CD4-positive, alpha-beta T cell treated with Interleukin-10 for 1 hour (primary cell): Measurements from ENCODE around the gene CEBPB.
"Not testable (repeated sequence)": the region's sequence is repeated elsewhere in the genome, so short reads cannot be mapped to it uniquely, and the experiment has no call there.

Source experiments
- DNase-seq: peaks from one replicate; pipeline ENCODE4 v3.0.0-alpha.2; 2020

Gene CEBPB

DNA sequence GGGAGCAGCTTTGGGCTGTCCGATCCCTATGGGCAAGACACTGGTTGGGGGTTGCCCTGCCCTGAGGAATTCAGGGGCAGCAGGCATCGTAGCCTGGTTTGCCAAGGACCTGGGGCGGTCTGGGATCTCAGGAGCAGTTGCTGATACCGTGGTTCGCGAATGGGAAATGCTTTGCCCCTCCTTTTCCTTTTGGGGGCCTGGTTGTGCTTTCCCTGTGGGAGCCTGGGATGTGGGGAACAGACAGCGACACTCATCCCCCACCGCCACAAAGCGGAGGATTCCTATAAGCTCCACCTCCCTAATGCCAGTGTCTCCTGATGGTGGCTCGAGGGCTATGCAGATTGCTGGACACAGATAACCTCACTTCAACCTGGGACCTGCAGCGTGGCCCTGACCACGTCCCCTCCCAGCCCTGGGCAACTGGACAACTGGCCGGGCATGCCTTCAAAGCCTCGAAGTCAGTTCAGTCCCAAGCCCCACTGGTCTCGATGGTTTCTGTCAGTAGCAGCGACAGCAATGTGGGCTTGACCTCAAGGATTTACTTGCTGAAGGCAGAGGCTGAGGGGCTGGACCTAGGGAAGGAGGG is 3.3 kb downstream of the CEBPB start:
- no peak for DNase-seq

DNA sequence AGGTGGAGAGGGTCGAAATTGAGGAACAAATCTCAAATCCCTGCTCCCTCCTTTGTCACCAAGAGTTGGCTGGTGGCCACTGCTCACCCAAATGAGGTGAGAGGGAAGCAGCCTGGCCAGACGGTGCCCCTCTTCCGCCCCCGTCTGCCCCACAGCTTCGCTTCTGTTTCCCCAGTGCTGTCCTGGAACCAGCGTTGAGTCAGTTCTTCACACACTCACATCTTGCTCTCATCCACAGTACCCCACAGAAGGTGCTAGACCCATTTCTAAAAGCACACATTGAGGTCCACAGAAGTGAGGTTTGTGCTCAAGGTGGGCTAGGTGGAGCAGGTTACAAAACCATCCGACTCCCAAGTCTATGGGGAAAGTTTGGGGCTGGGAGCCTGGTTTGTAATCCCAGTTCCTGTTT is 3.8 kb downstream of the CEBPB start:
- no peak for DNase-seq

DNA sequence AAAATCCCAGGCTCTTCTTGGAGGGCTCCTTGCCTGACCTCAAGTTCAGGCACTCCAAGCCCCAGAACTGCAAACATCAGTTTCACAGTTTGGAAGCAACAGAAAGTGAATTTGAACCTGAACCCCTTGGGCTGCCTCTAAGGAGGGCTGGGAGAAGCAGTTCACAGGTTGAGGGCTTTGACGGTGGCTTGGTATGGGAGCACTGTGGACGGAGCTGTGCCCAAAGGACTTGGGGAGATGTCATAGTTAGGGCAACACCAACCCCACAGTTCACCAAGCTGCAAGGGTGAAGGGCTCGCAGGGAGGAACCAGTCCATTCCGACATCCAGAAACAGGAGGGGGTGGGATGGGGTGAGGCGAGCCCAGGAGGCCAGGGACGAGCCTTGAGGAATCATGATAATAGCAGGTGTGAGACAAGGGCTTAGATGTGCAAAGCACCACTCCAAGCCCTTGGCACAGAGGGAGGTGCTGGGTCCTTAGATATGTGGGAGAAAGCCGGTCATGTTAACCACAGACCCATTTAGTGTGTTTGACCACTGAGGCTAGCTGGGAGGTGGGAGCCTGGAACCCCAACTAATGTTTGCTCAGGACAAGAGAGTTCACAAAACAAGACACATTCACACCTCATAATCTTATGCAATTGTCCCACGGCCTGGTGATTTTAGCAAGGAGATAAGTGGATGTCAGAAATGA is 4.3 kb downstream of the CEBPB start:
- no peak for DNase-seq

DNA sequence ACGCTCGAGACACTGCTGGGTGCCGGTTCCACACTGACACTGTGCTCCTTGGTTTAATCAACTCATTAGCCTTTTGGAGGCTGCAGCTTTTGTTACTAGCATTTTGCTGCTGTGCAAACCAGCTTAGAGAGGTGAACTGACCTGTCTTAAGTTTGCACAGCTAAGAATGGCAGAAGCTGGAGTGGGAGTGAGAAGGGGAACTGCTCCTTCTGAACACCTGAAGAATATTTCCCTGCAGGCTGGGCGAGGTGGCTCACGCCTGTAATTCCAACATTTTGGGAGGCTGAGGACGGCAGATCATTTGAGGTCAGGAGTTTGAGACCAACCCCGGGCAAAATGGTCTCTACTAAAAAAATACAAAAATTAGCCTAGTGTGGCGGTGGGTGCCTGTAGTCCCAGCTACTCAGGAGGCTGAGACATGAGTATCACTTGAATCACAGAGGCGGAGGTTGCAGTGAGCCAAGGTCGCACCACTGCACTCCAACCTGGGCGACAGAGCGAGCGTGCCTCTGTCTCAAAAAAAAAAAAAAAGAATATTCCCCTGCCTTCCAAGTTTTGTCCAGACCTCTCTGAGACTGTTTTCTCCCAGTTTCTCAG is 5.0 kb downstream of the CEBPB start:
- DNase-seq: no peak

DNA sequence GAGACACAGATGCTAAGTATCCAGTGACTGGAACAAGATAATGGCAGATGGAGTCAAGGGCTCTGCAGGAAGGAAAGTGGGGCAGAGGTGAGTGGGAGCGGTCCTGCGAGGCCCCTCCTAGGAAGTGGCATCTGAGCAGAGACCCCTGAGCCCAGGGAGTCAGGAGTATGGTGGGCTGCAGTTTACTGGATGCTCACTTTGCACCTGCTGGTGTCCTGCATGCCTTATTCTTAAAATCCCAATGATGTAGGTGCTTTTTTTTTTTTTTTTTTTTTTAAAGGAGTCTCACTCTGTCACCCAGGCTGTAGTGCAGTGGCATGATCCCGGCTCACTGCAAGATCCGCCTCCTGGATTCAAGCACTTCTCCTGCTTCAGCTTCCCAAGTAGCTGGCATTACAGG is 5.6 kb downstream of the CEBPB start:
- DNase-seq: no peak

DNA sequence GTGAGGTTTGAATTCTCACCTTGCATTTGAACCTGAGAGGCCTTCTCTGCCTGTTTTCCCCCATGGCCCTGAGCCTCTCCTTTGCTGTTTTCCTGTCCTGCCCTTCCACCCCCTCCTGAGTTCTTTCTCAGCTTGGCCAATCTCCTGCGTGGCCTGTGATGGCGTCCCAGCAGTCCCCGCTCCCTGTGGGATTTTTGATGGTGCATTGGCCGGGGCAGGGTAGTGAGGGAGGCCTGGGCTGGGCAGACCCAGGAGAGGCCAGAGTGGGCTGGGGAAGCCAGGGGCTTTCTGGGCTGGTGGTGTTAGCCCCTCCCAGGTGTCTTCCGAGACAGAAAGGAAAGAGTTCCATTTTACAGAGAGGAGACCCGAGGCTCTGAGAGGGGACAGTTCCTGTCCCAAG is 6.3 kb downstream of the CEBPB start:
- no peak for DNase-seq

DNA sequence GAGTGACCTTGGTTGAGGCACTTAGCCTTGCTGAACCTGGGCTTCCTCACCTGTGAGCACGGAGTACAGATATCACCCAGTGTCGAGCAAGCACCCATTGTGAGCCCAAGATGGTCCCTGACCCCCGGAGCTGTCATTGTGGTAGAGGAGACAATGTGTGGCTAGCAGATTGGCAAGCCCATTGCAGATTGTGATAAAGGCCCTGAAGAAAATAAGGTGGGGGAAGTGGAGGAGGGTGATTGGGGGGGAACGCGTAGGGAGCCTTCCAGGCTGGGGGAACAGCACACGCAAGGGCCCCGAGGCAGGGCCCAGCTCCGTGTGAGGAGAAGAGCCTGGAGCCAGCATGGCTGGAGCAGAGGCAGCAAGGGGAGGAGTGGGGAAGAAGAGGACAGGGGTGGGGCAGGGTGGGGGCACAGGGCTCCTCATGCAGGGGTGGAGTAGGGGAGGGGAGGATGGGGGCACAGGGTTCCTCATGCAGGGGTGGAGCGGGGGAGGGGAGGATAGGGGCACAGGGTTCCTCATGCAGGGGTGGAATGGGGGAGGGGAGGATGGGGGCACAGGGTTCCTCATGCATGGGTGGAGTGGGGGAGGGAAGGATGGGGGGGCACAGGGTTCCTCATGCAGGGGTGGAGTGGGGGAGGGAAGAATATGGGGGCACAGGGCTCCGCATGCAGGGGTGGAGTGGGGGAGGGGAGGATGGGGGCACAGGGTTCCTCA is 7.0 kb downstream of the CEBPB start:
- DNase-seq: no peak

DNA sequence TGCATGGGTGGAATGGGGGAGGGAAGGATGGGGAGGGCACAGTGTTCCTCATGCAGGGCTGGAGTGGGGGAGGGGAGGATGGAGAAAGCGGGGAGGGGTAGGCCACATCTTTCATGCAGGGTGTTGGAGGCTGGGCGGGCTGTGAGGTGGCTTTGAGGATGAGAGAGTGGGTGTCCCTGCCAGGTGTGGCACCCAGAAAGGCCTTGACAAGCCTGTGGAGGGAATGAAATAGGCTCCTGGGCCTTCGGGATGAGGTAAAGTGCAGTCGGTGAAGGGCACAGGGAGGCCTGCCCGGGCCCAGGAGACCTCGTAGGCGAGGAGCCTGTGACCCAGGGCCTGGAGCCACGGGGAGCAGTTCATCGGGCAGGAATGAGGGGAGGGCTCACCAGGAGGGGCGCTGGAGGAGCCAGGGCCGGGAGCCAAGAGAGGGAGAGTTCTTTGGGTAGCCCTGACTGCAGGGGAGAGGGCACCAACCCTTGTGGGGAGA is 7.6 kb downstream of the CEBPB start:
- DNase-seq: no peak

DNA sequence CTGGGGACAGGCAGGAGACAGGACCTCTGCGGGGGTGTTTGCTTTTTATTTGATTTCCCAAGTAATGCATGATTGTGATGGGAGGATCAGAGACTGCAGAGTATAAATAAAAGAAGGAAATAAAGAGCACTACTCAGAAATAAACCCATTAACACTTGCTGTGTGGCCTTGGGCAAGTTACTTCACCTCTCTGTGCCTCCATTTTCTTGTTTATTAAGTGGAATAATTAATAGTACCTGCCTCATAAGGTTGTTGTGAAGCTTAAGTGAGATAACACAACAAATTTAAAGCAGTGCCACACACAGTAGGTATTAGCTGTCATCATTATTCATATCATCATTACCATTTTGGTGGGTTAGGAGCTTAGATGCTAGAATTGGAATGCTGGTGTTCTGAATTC is 8.1 kb downstream of the CEBPB start:
- DNase-seq: no peak

DNA sequence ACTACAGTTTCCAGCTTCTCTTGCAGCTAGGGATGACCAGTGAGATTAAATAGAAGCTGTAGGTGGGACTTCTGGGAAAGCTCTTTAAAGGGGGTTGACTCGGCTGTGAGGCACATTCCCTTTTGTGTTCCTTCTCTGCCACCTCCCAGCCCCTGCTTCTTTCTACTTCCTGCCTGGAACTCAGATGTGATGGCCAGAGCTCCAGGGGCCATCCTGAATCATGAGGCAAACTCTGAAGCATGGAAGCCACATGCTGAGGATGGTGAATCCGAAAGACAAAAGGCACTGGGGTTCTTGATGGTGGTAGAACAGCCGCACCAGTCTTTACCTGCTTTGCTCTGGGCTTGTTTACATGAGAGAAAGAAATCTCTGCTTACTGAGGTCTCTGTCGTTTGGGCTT is 9.1 kb downstream of the CEBPB start:
- no peak for DNase-seq

DNA sequence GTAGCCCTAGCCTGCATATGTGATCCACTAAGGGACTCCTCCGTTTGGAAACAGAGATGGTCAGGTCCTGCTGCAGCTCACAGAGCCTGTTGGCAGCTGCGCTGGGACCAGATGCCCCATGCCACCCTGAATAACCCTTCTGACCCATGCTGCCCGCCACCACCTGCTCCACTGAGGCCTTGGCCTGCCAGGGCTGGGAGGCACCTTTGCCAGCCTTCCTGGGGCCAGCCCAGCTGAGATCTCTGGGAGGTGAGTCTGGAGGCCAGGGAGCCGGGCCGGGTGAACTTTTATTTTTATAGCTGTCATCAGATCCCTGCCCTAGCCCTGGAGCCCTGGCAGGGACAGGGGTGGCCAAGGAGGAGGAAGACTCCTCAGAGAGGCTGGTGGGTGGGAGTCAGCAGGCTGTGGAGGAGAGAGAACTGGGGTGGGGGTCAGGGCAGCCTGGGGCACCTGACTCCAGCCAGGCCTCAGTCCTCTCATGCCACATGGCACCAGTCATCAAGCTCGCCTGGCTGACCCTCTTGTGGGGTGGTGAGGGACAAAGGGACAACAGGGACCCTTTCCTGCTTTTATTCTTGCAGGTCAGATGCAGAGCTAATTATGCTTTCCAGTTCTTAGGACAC is 10.0 kb downstream of the CEBPB start:
- DNase-seq: no peak

DNA sequence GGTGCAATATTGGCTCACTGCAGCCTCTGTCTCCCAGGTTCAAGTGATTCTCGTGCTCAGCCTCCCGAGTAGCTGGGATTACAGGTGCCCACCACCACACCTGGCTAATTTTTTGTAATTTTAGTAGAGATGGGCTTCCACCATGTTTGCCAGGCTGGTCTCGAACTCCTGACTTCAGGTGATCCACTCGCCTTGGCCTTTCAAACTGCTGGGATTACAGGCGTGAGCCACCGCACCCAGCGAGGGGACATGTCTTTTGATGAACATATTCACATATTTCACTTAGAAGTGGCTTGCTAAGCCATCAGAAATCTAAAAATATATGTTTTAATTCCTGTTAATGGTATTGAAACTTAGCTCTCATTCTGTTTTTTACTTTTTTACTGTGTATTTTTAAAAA is 11.1 kb downstream of the CEBPB start:
- DNase-seq: not testable (repeated sequence)

DNA sequence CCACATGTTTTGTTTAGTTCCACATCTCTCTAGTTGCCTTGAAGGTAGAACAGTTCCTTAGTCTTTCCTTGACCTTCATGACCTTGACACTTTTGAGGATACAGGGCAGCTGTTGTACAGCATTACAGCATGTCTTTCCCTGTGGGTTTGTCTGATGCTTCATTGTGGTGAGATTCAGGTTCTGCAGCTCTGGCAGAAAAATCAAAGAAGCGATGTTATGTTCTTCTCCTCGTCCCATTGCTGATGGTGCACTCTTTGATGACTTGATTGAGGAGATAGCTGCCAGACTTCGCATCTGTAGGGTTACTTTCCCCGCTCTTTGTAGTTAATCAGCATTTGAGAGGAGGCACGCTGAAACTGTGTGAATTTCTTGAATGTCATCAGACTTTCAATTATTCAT is 12.0 kb downstream of the CEBPB start:
- DNase-seq: no peak

DNA sequence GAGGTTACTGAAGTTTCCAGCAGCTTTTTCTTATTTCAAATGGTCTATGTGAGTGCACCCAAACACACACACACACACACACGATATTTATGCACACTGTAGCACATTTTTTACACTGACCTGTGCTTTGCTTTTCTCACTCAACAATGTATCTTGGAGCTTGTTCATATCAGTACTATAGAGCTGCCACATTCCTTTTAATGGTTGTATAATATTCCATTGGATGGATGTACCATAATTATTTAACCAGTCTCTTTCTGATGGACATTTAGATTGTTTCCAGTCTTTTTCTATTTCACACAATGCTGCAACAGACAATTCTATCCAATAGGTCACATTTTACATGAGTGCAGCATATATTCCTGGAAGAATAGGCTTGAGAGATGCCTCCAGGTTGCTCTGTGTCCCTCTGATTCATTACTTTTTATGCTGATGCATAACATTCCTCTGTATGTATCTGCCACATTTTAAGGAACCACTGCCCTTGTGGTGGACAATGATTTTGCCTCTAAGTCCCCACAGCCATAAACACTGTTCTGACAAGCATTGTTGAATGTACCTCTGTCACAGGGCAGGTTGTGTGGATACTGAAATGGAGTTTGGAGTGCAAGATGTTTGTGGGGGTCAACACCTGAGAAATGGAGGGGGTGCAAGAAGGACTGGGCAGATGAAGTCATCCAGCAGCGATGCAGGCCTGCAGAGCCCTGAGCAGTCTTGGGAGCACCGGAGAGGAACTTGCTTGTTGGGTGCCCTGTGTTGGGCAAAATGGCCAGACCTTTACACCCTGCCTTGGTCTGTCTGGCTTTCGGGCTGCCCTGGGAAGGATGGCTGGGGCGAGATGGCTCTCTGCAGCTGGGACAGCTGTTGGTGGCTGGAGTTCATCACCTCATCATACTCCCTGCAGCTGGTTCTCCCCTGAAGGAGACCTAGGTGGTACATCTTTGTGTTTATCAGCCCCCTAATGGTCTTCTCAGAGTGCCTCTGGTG is 13.6 kb downstream of the CEBPB start:
- no peak for DNase-seq

DNA sequence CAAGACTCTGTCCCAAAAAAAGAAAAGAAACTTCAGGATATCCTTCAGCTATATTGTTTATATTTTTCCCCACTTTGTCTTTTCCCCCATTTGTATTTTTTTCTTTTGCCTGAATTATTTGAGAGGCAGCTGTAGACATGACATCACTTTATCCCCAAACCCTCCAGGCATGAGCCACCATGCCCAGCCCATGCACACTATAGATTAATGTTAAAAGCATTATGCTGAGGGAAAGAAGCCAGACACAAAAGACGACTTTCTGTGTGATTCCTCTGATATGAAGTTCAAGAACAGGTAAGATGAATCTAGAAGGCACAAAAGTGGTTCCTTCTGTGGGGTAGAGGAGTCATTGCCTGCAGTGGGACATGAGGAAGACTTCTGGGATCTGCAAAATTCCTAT is 16.4 kb downstream of the CEBPB start:
- no peak for DNase-seq

DNA sequence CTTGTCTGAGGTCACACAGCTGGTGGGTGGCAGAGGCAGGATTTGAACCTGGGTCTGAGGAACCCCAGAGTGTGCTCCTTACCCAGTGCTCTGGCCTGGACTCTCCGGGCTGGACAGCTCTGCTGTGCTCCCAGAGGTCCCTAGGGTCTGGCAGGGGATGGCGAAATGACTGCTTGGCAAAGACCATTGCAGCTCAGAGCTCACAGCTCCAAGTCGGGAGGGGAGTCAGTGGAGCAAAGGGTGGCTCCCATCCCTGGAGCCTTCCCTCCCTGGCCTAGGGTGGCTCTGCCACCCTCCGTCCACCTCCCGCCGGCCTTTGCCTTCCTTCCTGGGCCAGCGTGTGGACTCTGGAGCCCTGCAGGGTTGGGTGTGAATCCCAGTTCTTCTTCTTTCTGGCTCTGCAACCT is 17.5 kb downstream of the CEBPB start:
- DNase-seq: no peak

DNA sequence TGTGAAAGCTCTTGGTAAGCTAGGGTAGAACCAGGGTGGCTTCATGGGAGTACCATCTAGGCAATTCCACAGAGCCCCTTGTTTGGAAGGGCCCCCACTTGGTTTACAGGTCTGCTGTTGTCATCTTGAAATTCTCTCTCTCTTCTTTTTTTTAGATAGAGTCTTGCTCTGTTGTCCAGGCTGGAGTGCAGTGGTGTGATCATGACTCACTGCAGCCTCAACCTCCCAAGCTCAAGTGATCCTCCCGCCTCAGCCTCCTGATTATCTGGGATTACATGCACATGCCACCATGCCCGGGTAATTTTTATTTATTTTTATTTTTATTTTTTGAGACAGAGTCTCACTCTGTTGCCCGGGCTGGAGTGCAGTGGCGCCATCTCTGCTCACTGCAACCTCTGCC is 18.2 kb downstream of the CEBPB start:
- not testable (repeated sequence) for DNase-seq

DNA sequence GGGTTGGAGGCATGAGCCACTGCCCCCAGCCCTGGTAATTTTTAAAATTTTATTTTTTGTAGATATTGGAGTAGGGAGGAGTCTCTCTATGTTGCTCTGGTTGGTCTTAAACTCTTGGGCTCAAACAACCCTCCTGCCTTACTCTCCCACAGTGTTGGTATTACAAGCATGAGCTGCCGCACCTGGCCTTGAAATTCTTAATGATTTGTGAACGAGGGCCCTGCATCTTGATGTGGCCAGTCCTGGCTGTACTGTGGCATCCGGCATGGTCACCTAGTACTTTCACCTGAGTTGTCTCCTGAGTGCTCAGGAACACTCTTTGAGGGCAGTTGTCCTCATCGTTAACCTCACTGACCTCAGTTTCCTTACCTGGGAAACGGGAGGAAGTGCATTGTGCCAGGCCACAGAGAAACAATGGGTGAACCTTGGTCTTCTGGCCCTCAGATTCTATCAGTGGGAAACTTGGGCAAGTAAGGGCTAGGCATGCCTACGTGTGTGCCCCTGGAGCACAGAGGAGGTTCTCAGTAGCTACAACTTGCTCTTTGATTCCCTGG is 19.5 kb downstream of the CEBPB start:
- DNase-seq: no peak

DNA sequence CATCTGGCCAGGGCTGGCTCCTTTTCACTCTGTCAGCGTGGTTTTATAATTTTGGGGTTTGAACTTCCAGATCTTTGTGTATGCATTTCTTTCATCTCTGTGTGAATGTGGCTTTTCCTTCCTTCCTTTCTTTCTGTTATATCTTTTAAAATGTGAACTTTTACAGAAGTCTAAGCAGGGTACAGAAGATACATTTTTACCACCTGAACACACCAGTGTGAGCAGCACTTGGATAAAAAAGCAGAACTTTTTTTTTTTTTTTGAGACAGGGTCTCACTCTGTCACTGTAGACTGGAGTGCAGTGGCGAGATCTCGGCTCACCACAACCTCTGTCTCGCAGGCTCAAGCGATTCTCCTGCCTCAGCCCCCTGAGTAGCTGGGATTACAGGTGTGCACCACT is 20.5 kb downstream of the CEBPB start:
- no peak for DNase-seq

DNA sequence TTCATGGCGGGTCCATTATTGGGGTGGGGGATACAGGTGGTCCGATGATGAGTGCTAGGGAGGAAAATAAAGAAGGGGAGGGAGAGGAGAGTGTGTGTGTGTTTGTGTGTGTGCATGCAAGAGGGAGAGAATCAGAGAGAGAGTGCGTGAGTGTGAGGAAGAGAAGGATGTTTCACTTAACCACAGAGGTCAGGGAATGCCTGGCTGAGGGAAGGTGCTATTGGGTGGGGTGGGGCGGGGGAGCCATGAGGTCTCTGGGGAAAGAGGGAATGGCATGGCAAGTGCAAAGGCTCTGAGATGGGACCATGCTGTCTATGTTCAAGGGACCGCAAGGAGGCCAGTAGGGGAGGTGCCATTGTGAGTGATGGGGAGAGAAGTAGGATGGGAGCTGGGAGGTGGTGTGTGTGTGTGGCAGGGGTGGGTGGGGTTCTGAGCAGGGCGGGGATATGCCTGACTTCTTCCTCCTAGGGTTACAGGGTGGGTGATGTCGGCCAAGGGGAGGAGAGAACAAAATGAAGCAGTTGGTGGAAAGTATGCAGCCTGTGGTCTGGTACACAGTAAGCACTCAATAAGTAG is 23.0 kb downstream of the CEBPB start:
- no peak for DNase-seq

DNA sequence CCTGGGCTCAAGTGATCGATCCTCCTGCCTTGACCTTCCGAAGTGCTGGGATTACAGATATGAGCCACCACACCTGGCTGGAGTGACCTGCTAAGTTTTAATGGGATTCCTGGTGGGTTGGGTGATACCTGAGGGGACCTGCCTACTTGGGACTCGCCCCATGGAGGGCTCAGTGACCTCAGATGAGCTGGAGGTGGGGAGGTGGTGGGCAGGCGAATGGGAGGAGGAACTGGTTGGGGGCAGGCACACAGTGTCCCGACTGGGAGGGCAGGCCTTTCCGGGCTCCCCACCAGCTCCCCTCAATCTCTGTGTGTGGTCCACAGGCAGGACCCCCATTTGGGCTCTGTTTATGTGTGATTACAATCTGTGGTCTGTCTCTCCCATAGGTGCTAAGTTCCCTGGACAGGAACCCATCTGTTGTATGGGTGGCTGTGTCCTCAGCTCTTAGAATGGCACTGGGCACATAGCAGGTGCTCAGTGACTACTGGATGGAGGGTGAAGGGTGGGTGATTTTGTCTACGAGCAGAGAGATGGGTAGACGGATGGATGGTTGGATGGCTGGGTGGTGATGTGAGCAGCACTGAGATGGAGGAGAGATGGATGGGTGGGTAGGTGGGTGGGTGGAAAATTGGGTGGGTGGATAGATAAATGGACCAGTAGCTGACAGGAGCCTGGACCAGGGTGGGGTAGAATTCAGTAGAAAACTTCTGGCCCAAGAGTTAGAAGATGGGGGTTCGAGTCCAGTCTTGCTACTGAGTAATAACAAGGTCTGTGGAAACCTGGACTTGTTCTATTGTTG is 23.8 kb downstream of the CEBPB start:
- no peak for DNase-seq
